GM03348 (cell line): ENCODE measurements around the gene PDLIM1.
"Not testable (repeated sequence)": the region's sequence is repeated elsewhere in the genome, so short reads cannot be mapped to it uniquely, and the experiment has no call there.

Experiments used
- DNase-seq: peaks from one replicate; pipeline ENCODE4 v3.0.0; 2012; ENCODE audit warnings: low spot score

Gene PDLIM1

DNA sequence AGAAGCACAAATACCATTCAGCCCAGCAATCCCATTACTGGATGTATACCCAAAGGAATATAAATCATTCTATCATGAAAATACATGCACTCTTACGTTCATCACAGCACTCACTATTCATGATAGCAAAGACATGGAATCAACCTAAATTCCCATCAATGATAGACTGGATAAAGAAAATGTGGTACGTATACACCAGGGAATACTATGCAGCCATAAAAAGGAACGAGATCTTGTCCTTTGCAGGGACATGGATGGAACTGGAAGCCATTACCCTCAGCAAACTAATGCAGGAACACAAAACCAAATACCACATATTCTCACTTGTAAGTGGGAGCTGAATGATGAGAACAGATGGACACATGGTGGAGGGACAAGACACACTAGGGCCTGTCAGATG is 50.7 kb downstream of the PDLIM1 start:
- DNase-seq: not testable (repeated sequence)

GRCh38 chr10:95237376-95238170 is 53.2 kb downstream of the PDLIM1 start:
- DNase-seq: no peak

DNA sequence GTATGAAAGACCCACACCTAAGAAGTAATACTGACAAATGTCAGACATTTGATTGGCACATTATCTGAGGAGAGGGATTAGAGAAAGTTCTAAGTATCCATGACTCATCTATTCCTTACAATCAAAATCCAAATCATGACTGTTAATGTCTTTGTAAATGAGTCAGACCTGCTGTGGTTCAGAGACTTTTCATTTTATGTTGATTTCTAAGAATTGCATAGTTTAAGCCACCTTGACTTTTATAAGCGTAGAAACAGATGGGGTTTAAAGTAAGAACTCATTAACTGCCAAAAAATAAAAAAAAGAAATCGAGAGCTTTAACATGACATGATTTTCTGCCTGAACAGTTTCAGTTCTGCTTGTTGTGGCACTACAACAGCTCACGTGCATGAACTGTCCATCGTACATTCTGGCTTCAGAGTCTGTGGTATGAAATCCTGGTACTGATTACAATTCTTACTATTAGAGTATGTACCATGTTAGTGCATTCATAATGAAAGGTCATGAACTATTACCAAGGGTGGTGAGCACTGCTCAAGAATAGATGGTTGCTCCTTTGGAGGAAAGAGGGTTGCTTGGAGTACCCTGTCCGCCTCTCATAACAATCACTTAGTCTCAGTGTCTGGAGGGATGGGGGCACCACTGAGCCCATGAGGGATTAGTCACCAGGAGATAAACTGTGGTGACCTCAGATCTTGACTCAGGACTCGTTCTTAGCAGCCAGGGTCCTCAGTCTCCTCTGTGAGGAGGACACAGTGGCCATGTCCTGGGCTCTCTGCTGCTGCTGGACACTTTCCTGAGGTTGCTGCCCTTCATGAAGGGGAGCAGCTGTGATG is 54.5 kb downstream of the PDLIM1 start:
- peak; percentile 54 for DNase-seq

DNA sequence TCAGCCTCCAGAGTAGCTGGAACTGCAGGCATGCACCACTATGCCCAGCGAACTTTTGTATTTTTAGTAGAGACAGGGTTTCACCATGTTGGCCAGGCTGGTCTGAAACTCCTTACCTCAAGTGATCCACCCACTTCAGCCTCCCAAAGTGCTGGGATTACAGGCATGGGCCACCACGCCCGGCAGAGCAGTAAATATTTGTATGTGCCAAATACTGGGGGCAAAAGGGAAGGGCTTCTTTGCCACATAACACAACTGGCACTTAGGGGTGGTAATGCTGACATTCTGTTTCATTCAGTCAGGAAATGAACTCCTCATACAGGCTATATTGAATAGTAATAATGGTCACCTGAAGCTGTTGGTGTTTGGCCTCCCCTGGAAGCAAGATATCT is 55.1 kb downstream of the PDLIM1 start:
- no peak for DNase-seq

DNA sequence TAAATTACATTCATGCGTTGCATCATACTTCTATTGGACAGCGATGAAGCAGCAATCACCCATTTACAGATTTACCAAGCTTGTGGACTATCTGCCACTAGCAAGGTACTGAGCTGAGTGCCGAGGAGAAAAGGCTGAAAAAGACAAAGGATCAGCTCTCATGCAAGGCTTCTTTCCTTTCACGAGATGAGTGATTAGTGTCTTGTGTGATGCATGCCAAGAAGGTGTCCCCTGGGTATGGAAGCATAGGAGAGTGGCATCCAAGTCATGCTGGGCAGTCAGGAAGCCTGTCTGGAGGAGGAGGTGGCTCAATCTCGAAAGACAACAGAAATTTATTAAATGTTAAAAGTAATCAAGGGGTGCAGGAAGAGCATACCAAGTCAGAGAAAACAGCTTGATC is 55.9 kb downstream of the PDLIM1 start:
- no peak for DNase-seq

DNA sequence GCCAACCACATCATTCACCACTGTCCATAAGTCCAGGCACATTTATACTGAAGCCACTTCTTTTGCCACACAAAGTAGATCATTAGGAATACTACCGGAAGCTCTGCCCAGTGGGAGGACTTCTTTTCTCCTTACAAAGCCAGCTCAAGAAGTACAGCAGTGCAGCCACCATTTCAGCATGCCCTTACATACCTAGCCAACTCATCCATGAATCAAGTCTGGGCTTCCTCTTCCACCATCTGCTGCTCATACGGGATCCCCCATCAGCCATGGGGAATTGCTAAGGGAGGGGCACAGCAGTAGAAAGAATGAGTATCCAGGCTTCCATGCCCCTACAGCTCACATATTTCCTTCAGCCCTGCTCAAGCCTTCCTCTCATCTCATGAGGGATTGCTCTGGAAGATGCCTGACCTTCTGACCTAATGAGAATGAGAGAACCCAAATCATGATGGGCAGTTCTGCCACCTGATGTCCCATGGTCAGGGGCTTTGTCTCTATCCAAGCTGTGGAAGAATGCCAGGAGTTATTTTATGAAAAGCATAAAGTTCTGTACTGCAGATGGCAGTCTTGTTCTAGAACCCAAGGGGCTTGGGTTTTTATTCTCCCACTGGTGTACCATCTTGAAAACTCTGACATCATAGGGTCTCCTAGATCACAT is 57.3 kb downstream of the PDLIM1 start:
- DNase-seq: no peak

DNA sequence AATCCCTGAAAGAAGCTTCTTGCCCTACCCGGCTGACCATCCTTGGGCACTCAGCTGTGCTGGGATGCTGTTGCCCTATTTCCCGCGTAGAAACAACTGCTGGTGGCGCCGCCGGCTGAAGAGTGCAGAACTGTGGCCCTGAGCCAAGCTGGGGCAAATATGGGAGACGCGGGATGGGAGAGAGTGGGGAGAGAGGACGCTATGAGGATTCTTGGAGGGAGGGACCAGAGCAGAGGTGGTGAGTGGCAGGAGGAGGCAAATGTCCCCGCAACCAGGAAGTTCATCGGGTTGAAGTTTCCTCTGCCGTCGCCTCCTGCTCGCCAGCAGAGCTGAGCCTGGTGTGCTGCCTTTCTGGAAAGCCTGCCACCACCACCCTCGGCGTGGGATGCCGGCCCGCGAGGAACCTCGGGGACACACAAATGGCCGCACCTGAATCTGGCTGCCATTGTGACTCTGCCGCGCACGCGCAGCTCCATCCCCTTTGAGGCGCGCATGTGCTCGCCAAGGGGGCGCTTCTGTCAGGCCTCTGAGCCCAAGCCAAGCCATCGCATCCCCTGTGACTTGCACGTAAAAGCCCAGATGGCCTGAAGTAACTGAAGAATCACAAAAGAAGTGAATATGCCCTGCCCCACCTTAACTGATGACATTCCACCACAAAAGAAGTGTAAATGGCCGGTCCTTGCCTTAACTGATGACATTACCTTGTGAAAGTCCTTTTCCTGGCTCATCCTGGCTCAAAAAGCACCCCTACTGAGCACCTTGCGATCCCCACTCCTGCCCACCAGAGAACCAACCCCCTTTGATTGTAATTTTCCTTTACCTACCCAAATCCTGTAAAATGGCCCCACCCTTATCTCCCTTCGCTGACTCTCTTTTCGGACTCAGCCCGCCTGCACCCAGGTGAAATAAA is 59.9 kb downstream of the PDLIM1 start:
- DNase-seq: not testable (repeated sequence)

GRCh38 chr10:95229724-95230627 is 60.8 kb downstream of the PDLIM1 start:
- peak; percentile 85 for DNase-seq

GRCh38 chr10:95228934-95229723 is 61.7 kb downstream of the PDLIM1 start:
- not testable (repeated sequence) for DNase-seq

GRCh38 chr10:95225136-95225535 is 65.7 kb downstream of the PDLIM1 start:
- no peak for DNase-seq

GRCh38 chr10:95221124-95221523 is 69.7 kb downstream of the PDLIM1 start:
- no peak for DNase-seq

DNA sequence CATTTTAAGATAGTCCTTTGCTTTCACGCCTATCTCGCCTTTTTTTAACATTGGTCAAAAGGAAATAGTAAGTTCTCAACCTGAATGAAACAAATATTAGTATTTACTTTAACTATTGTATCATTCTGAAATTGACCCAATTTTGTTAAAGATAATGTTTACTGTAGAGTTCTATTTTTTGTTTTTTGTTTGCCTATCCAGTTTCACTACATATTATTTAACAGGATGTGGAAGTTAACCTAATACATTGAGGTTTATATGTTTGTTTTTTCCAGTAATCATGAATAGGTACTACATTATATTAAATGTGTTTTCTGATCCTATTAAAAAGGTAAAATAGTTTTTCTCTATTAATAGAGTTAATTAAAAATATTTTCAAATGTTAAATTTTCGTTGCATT is 70.3 kb downstream of the PDLIM1 start:
- no peak for DNase-seq

DNA sequence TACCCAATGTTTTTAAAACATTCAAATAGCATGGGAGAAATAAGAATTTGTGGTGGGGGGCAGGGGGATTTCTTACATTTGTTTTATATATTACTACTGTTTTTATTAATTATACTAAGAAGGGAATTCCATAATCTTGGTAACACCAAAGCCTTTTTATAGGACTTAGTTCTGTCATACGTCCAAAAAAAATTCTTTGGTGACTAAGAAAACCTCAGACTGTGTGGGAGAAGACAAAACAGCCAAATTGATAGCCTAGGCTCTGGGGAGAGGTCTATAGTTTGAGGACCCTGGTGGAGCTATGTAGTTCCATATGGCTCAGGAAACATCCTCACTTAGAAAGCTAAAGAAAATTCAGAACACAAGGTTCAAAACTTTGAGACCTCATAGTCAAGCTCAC is 73.3 kb downstream of the PDLIM1 start:
- DNase-seq: peak; percentile 30

DNA sequence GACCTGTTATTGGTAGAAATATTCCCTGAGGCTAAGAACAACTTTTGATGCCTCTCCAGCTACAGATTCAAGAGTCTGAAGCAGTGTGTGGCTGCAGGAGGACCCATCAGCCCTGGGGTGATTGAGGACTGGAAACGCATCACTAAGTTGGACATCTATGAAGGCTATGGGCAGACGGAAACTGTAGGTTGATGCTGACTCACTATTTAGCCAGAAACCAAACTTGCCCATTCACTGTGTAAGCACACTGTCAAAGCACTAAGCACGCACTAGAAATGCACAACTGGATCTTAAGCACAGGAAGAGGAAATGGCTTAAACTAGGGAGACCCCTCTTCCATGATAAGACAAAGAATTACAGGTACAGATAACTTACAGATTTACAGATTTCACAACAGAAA is 76.0 kb downstream of the PDLIM1 start:
- no peak for DNase-seq

DNA sequence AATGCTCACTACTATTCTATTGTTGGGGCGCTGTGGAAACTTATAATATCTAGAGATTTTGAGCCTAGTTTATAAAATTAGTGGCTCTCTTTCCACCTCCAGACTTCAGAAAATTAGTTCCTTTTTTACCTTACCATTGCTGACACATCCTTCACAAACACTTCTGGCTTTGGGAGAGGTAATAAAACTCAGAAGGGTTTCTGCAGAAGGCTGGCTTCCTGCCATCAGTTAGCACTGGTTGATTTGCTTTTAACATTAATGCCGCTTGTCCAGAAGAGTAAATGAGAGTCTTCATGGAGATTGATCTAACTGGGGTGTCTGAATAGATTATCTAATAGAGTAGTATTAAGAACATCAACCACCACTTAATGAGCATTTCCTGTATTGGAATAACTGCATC is 76.4 kb downstream of the PDLIM1 start:
- no peak for DNase-seq

DNA sequence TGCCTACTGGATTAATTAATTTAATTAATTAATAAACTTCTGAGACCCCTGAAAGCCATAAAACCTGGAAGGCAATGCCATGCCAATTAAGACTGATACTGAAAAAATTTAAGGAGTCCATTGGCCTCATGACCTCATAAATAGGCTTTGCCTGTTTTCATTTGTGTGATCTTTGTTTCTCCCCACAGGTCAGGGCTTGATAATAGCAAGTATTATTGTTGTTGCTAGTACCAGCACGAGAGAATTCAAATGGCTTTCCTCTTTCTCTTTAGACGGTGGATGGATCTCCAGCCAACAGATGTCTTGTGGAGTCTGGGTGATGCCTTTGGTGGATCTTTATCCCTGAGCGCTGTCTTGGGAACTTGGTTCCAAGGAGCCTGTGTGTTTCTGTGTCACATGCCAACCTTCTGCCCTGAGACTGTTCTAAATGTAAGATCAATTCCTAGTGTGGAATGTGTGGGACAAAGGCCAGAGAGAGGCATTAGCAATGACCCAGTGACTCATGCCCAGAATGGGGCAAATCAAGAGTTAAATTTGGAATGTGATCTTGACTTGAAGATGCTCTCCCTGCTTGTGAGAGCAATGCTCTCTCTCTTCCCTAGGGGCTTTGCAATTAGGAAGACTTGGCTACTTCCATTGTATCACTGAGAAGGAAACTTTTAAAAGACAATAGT is 79.1 kb downstream of the PDLIM1 start:
- no peak for DNase-seq

- DNase-seq: no peak
Observed at GRCh38 chr10:95209509-95210127, 81.2 kb downstream of the PDLIM1 start.

DNA sequence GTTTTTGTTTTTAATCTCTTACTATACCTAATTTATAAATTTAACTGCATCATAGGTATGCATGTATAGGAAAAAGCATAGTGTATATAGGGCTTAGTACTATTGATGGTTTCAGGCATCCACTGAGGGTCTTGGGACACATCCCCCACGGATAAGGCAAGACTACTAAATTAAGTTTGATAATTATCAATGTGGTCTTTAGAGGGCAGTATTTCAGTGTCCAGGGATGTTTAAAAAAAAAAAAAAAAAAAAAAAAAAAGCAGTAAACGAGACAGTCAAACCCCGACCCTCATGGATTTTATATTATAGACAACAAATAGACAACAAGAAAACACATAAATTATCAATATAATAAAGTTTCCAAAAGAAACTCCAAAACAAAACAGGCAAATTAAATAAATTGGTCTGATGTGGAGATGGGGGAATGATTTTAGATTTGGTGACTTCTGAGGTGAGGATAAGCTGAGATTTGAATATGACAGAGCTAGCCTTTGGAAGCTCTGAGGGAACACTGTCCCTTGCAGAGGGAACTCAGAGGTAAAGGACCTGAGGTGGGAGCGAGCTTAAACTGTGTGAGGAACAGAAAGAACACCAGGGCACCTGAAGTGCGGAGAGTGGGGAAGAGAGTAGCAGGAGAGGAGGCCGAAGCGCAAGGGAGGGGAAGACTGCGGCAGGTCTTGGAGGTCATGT is 82.0 kb downstream of the PDLIM1 start:
- DNase-seq: peak; percentile 54
